Esophagus muscularis mucosa (tissue), 4 donors: Measurements from ENCODE around the gene CHAF1A. TPM values are rescaled to one million over a fixed set of nuclear protein-coding genes. Genes with fewer than 3 reads are reported as not detected.

Source experiments
- DNase-seq: peaks from one replicate; pipeline ENCODE4 v3.0.0-alpha.2; 2017; ENCODE audit errors: extremely low spot score
- H3K27ac ChIP-seq, 4 donors: fragments of 200-600 bp; sonication (generic); replicated peaks in 1 of 4; 1 replicate in 3 of 4; 2 replicates in 1 of 4; pipeline ENCODE4 v1.5.1; 2016 to 2019; ENCODE audit warnings: mild to moderate bottlenecking in 1 of 4
- H3K27me3 ChIP-seq, 4 donors: fragments of 200-600 bp; sonication (generic); one replicate each; pipeline versions ENCODE4 v1.5.1 to v1.6.0; 2016 to 2019
- H3K36me3 ChIP-seq, 4 donors: fragments of 200-600 bp; sonication (generic); one replicate each; pipeline ENCODE4 v1.5.1; 2016 to 2019
- H3K4me1 ChIP-seq, 4 donors: fragments of 200-600 bp; sonication (generic); one replicate each; pipeline ENCODE4 v1.5.1; 2016 to 2019
- H3K4me3 ChIP-seq, 4 donors: fragments of 200-600 bp; sonication (generic); 1 replicate in 2 of 4; 2 replicates in 2 of 4; pipeline ENCODE4 v1.5.1; 2016 to 2019; ENCODE audit warnings: mild to moderate bottlenecking in 4 of 4, moderate library complexity in 1 of 4
- H3K9me3 ChIP-seq, 4 donors: fragments of 200-600 bp; sonication (generic); 1 replicate in 3 of 4; 2 replicates in 1 of 4; pipeline ENCODE4 v1.5.1; 2016 to 2019
- CTCF ChIP-seq, 3 experiments: fragments of 200-600 bp in 2 of 3; fragments of 450-650 bp in 1 of 3; sonication (generic) in 2 of 3; IDR thresholded peaks; one replicate each; pipeline ENCODE4 v1.5.1; 2017 to 2019; ENCODE audit warnings: antibody characterized with exemption in 3 of 3, mild to moderate bottlenecking in 2 of 3, moderate library complexity in 1 of 3
- EP300 ChIP-seq: sonication (generic); formaldehyde crosslinking; IDR thresholded peaks from one replicate; pipeline ENCODE4 v1.6.1; 2017; ENCODE audit warnings: antibody characterized with exemption
- POLR2A ChIP-seq: fragments of 450-650 bp; IDR thresholded peaks from one replicate; pipeline ENCODE4 v1.6.1; 2017; ENCODE audit warnings: antibody characterized with exemption, moderate library complexity, mild to moderate bottlenecking, low read depth
- POLR2AphosphoS5 ChIP-seq, 2 donors: sonication (generic); formaldehyde crosslinking; IDR thresholded peaks; one replicate each; pipeline ENCODE4 v1.6.1; 2017; ENCODE audit warnings: antibody characterized with exemption in 2 of 2
- whole genome bisulfite sequencing: methylation state at CpG from one replicate; pipeline ENCODE4 v1.1.5; 2018; 5-methylcytosine and 5-hydroxymethylcytosine counted together
- intact Hi-C: fragments of 100-400 bp; cut with DNase I; formaldehyde crosslinking; loops from one replicate; pipeline ENCODE4 v1.15.1; 2023
- total RNA-seq, 4 donors: library from RNA; depleted of rRNA; stranded (reverse); fragments of >200 nt; gene quantifications; one replicate each; pipeline versions ENCODE4 v1.1.0 to v1.2.1, GENCODE V29; 2016

Gene CHAF1A
- total RNA-seq, 4 donors from 2014 or later = 4.6 to 14.6 (median 7.6) TPM

- Histone ChIP-seq H3K27ac (no peak overlapping the region), H3K4me3 (no peak overlapping the region), H3K36me3 (peaks cover 9 to 58% (median 52%) of the 10 kb centered on the region in 4 donors), H3K9me3 (no peaks in the 10 kb centered on the region), H3K27me3 (no peaks in the 10 kb centered on the region), H3K4me1 (no peaks in the 10 kb centered on the region)
- DNase-seq = no peak
- intact Hi-C loops = no loop called here
- 75% methylated on average over 11 of the region's 12 CpGs for whole genome bisulfite sequencing
- no peak for TF ChIP-seq EP300
- no peak for TF ChIP-seq CTCF (IDR thresholded peaks at IDR 0.05)
- TF ChIP-seq POLR2A = no peak
- TF ChIP-seq POLR2AphosphoS5 (IDR thresholded peaks at IDR 0.05) = no peak
Observed at GRCh38 chr19:4429771-4430171, 27.3 kb downstream of the CHAF1A start.

- 79% methylated on average over 12 of the region's 12 CpGs for WGBS
- TF ChIP-seq EP300 = no peak
- no peak for TF ChIP-seq POLR2AphosphoS5 (IDR thresholded peaks at IDR 0.05)
- intact Hi-C loops = no loop called here
Observed at GRCh38 chr19:4430760-4431159, 28.3 kb downstream of the CHAF1A start.

GRCh38 chr19:4431296-4431695 is 28.9 kb downstream of the CHAF1A start:
- WGBS = 83% methylated on average over 9 of the region's 9 CpGs
- Histone ChIP-seq H3K36me3 (peaks cover 9 to 66% (median 52%) of the 10 kb centered on the region in 4 donors), H3K27ac (no peak overlapping the region), H3K4me1 (no peaks in the 10 kb centered on the region), H3K4me3 (no peak overlapping the region), H3K9me3 (no peaks in the 10 kb centered on the region), H3K27me3 (no peaks in the 10 kb centered on the region)
- intact Hi-C loops = no loop called here
- DNase-seq = no peak
- TF ChIP-seq POLR2AphosphoS5 (IDR thresholded peaks at IDR 0.05) (no peak), EP300 (no peak), POLR2A (no peak), CTCF (IDR thresholded peaks at IDR 0.05) (no peak)

More at GRCh38 chr19:4430760-4431159, 28.3 kb downstream of the CHAF1A start:
- no peaks in the 10 kb centered on the region for H3K9me3 ChIP-seq
- H3K27ac ChIP-seq = no peak overlapping the region
- peaks cover 9 to 61% (median 52%) of the 10 kb centered on the region in 4 donors for H3K36me3 ChIP-seq
- no peak for DNase-seq
- no peaks in the 10 kb centered on the region for H3K4me1 ChIP-seq
- H3K27me3 ChIP-seq = no peaks in the 10 kb centered on the region
- no peak overlapping the region for H3K4me3 ChIP-seq

GRCh38 chr19:4431808-4432674 is 29.6 kb downstream of the CHAF1A start:
- peaks cover 9 to 69% (median 52%) of the 10 kb centered on the region in 4 donors for H3K36me3 ChIP-seq
- DNase-seq = no peak
- no peaks in the 10 kb centered on the region for H3K9me3 ChIP-seq
- no peaks in the 10 kb centered on the region for H3K27me3 ChIP-seq
- no peaks in the 10 kb centered on the region for H3K4me1 ChIP-seq
- TF ChIP-seq POLR2A = no peak
- H3K27ac ChIP-seq = no peak overlapping the region
- no peak overlapping the region for H3K4me3 ChIP-seq
- intact Hi-C loops = no loop called here
- WGBS = 79% methylated on average over 22 of the region's 26 CpGs

DNA sequence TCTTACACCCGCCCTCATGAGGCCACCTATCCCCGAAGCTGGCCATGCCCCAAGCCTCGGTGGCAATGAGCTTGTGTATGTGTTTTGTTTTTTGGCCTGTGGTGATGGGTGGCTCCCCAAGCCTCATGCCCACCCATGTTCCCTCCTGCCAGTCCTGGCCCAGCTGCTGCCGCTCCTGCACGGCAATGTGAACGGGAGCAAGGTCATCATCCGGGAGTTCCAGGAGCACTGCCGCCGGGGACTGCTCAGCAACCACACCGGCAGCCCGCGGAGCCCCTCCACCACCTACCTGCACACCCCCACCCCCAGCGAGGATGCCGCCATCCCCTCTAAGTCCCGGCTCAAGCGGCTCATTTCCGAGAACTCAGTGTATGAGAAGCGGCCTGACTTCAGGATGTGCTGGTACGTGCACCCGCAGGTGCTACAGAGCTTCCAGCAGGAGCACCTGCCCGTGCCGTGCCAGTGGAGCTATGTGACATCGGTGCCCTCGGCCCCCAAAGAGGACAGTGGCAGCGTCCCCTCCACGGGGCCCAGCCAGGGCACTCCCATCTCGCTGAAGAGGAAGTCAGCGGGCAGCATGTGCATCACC is 30.6 kb downstream of the CHAF1A start:
- no peaks in the 10 kb centered on the region for H3K4me1 ChIP-seq
- H3K27ac ChIP-seq = no peak overlapping the region
- H3K27me3 ChIP-seq = no peaks in the 10 kb centered on the region
- intact Hi-C loops = no loop called here
- TF ChIP-seq CTCF (IDR thresholded peaks at IDR 0.05) = no peak
- no peak for TF ChIP-seq POLR2AphosphoS5 (IDR thresholded peaks at IDR 0.05)
- no peak for TF ChIP-seq EP300
- no peak for TF ChIP-seq POLR2A
- H3K9me3 ChIP-seq = no peaks in the 10 kb centered on the region
- WGBS = 85% methylated on average over 13 of the region's 28 CpGs
- H3K4me3 ChIP-seq = no peak overlapping the region
- no peak for DNase-seq
- peaks cover 9 to 71% (median 52%) of the 10 kb centered on the region in 4 donors for H3K36me3 ChIP-seq
